Activated effector memory CD4-positive, alpha-beta T cell treated with Interleukin-2 at 50 U/mL for 16 hours (primary cell): ENCODE measurements around the gene TMEM50B.
"Not testable (repeated sequence)": the region's sequence is repeated elsewhere in the genome, so short reads cannot be mapped to it uniquely, and the experiment has no call there.

ENCODE experiments used
- DNase-seq: peaks from one replicate; pipeline ENCODE4 v3.0.0-alpha.2; 2020

Gene TMEM50B

GRCh38 chr21:33477066-33477465, 2.7 kb downstream of the TMEM50B start:
- no peak for DNase-seq

GRCh38 chr21:33473344-33473743, 6.4 kb downstream of the TMEM50B start:
- DNase-seq, result no peak

GRCh38 chr21:33470701-33471100, 9.1 kb downstream of the TMEM50B start:
- DNase-seq, result no peak

GRCh38 chr21:33469183-33469582, 10.6 kb downstream of the TMEM50B start:
- DNase-seq, result not testable (repeated sequence)

GRCh38 chr21:33461538-33462250, 18.1 kb downstream of the TMEM50B start:
- DNase-seq, result no peak

- DNase-seq, result no peak
Observed at GRCh38 chr21:33458861-33459260, 20.9 kb downstream of the TMEM50B start.

GRCh38 chr21:33455686-33456446, 23.9 kb downstream of the TMEM50B start:
- no peak for DNase-seq

GRCh38 chr21:33452362-33452761, 27.4 kb downstream of the TMEM50B start:
- no peak for DNase-seq

- DNase-seq, result no peak
Observed at GRCh38 chr21:33451634-33452071, 28.1 kb downstream of the TMEM50B start.

- DNase-seq, result no peak
Observed at GRCh38 chr21:33449616-33450015, 30.2 kb downstream of the TMEM50B start.

- DNase-seq, result not testable (repeated sequence)
Observed at GRCh38 chr21:33446620-33447019, 33.2 kb downstream of the TMEM50B start.

- no peak for DNase-seq
Observed at GRCh38 chr21:33444499-33444898, 35.3 kb downstream of the TMEM50B start.

GRCh38 chr21:33443194-33443593, 36.6 kb downstream of the TMEM50B start:
- no peak for DNase-seq

- DNase-seq, result no peak
Observed at GRCh38 chr21:33441489-33442477, 38.0 kb downstream of the TMEM50B start.

- no peak for DNase-seq
Observed at GRCh38 chr21:33437140-33437539, 42.6 kb downstream of the TMEM50B start.

- no peak for DNase-seq
Observed at GRCh38 chr21:33434770-33435360, 44.9 kb downstream of the TMEM50B start.

- DNase-seq, result no peak
Observed at GRCh38 chr21:33433425-33434114, 46.2 kb downstream of the TMEM50B start.

- no peak for DNase-seq
Observed at GRCh38 chr21:33433001-33433400, 46.8 kb downstream of the TMEM50B start.

GRCh38 chr21:33432496-33432895, 47.3 kb downstream of the TMEM50B start:
- DNase-seq, result no peak

- DNase-seq, result no peak
Observed at GRCh38 chr21:33430858-33431257, 48.9 kb downstream of the TMEM50B start.

- no peak for DNase-seq
Observed at GRCh38 chr21:33428669-33429068, 51.1 kb downstream of the TMEM50B start.

GRCh38 chr21:33427051-33427450, 52.7 kb downstream of the TMEM50B start:
- no peak for DNase-seq
